ENCODE results near the gene GLRX. TPM values are rescaled to one million over a fixed set of nuclear protein-coding genes. Genes with fewer than 3 reads are reported as not detected.

The GLRX gene
- total and polyA plus RNA-seq, 2 of the 4 experiments (the other 2 are of a cell fraction), result 142 to 193 TPM

GRCh38 chr5:95773335-95774059, 49.0 kb downstream of the GLRX start:
- CTCF ChIA-PET, result no interaction called here
- H4K20me1 ChIP-seq (ENCODE audit: insufficient read depth, low read length), result no peaks in the 10 kb centered on the region; the same call in 1 of the 2 replicates
- WGBS, 2 experiments (ENCODE audit: extremely low coverage in 2 of 2, insufficient read length in 1 of 2), result 14% methylated on average over 1 of the region's 3 CpGs; no CpG with 5 or more reads in 1 of the 2 experiments
- peaks cover 36% of the 10 kb centered on the region for H3K36me3 ChIP-seq (ENCODE audit: control insufficient read depth, insufficient read depth, low read length)
- peak overlapping the region; percentile 13 for H3K4me2 ChIP-seq (ENCODE audit: low read depth, low read length)
- no TSS peak for BruUV-seq (replicated peaks)
- no peak overlapping the region for H2AK9ac ChIP-seq (replicated peaks; ENCODE audit: low read depth, low read length, poor library complexity)
- H4K5ac ChIP-seq (ENCODE audit: low read depth, low read length), result peak overlapping the region; percentile 65
- peak overlapping the region; percentile 23 to 28; a peak in 3 of 4 replicates for H4K8ac ChIP-seq (ENCODE audit: low read depth in 2 of 2, low read length in 2 of 2)
- in situ Hi-C loops (cut with MboI; ENCODE audit: low sequenced_read_pairs) (no loop called here), dilution Hi-C loops (cut with HindIII; ENCODE audit: low sequenced_read_pairs, unreplicated experiment) (no loop called here), intact Hi-C loops (cut with micrococcal nuclease) (no loop called here)
- no peaks in the 10 kb centered on the region for H3K27me3 ChIP-seq (ENCODE audit: control insufficient read depth, insufficient read depth, low read length)
- H3K27ac ChIP-seq (ENCODE audit: insufficient read depth, low read length), result peak overlapping the region; percentile 68
- POLR2A ChIA-PET (ENCODE audit: unreplicated experiment), result no interaction called here
- H2BK15ac ChIP-seq (ENCODE audit: low read depth, low read length), result peak overlapping the region; percentile 21; the same call in 1 of the 3 replicates
- peak overlapping the region; percentile 20; the same call in 1 of the 2 replicates for H2BK20ac ChIP-seq (ENCODE audit: low read depth, low read length)
- peaks cover 8 to 34% of the 10 kb centered on the region in 2 experiments; a peak in 3 of 4 replicates for H3K79me1 ChIP-seq (ENCODE audit: low read depth in 1 of 2, low read length in 2 of 2)
- no peak overlapping the region for H3K4me3 ChIP-seq (ENCODE audit: insufficient read depth, low read depth, low read length)
- H3K4me1 ChIP-seq (ENCODE audit: control insufficient read depth, insufficient read depth, low read length), result peaks cover 13% of the 10 kb centered on the region
- peak; percentile 90 for DNase-seq
- H2BK120ac ChIP-seq (ENCODE audit: low read depth, low read length), result peak overlapping the region; percentile 52
- H3K56ac ChIP-seq (ENCODE audit: extremely low read depth, insufficient read depth, low read length), result peak overlapping the region; percentile 10; the same call in 1 of the 2 replicates
- H3K23ac ChIP-seq (ENCODE audit: low read depth, low read length), result peak overlapping the region; percentile 10; the same call in 1 of the 2 replicates
- peaks cover 15% of the 10 kb centered on the region for H3K9me1 ChIP-seq (ENCODE audit: insufficient read depth, low read length)
- peak overlapping the region; percentile 51; the same call in 1 of the 2 replicates for H2AK5ac ChIP-seq (ENCODE audit: low read depth, low read length)
- H2AFZ ChIP-seq (replicated peaks; ENCODE audit: low read length, poor library complexity), result no peak overlapping the region
- H4K91ac ChIP-seq (ENCODE audit: insufficient read depth, low read depth, low read length), result peak overlapping the region; percentile 79
- H3K18ac ChIP-seq (ENCODE audit: low read depth, low read length), result peak overlapping the region; percentile 42
- H3K4ac ChIP-seq (ENCODE audit: low read depth, low read length), result peak overlapping the region; percentile 61
- peak; percentile 69 for ATAC-seq (ENCODE audit: low read depth)
- H2BK5ac ChIP-seq (ENCODE audit: low read depth, low read length, poor library complexity, severe bottlenecking), result peak overlapping the region; percentile 77
- TF ChIP-seq CEBPB (IDR thresholded peaks at IDR 0.05; ENCODE audit: low read depth, low read length) (peak; percentile 44; the same call in 1 of the 2 replicates), NFE2L2 (IDR thresholded peaks at IDR 0.05; ENCODE audit: low read depth, low read length) (peak; percentile 98), MAFK (IDR thresholded peaks at IDR 0.05; ENCODE audit: low read depth, low read length) (peak; percentile 97), USF2 (IDR thresholded peaks at IDR 0.05; ENCODE audit: low read depth, low read length) (no peak), RCOR1 (IDR thresholded peaks at IDR 0.05; ENCODE audit: insufficient replicate concordance, low read length) (no peak)
- H3K9ac ChIP-seq (ENCODE audit: low read depth, low read length), result peak overlapping the region; percentile 40; the same call in 1 of the 2 replicates
- H3K14ac ChIP-seq (replicated peaks; ENCODE audit: low read depth, low read length), result peak overlapping the region; percentile 83
- H3K9me3 ChIP-seq (ENCODE audit: control insufficient read depth, insufficient read depth, low read length), result no peaks in the 10 kb centered on the region
